GM10266 (cell line): ENCODE data around the gene HIP1R.
A peak's percentile ranks its signal among the peaks of the same experiment; 100 is the strongest.
"Not testable (repeated sequence)": the region's sequence is repeated elsewhere in the genome, so short reads cannot be mapped to it uniquely, and the experiment has no call there.

Source experiments
- DNase-seq: peaks from one replicate; pipeline ENCODE4 v3.0.0; 2012; ENCODE audit errors: extremely low spot score
- TF ChIP-seq, protein P1 (sequence below): IDR thresholded peaks from 2 replicates; pipeline ENCODE4 v1.5.1; 2012; ENCODE audit warnings: mild to moderate bottlenecking, low read depth; ENCODE audit not compliant: control insufficient read depth, insufficient read depth; ENCODE audit errors: missing control alignments

HIP1R gene

DNA sequence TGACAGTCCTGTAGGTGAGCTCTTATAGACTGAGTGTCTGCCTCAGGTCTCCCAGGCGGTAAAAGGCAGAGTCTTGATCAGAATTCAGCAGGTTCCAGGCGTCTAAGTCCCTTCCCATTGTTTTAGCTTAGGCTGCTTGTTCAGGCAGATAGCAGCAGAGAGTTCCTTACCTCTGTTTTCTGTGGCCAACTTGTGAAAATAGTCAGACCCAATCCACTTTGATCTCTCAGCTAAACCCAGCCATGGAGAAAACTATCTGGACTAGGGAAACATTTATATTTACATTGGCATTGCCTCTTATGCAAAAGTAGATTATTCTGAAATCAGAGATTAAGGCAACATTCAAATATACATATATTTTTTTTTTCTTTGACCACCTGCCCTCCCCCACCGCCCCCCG lies 39.5 kb upstream of the HIP1R start:
- TF ChIP-seq, protein P1, sequence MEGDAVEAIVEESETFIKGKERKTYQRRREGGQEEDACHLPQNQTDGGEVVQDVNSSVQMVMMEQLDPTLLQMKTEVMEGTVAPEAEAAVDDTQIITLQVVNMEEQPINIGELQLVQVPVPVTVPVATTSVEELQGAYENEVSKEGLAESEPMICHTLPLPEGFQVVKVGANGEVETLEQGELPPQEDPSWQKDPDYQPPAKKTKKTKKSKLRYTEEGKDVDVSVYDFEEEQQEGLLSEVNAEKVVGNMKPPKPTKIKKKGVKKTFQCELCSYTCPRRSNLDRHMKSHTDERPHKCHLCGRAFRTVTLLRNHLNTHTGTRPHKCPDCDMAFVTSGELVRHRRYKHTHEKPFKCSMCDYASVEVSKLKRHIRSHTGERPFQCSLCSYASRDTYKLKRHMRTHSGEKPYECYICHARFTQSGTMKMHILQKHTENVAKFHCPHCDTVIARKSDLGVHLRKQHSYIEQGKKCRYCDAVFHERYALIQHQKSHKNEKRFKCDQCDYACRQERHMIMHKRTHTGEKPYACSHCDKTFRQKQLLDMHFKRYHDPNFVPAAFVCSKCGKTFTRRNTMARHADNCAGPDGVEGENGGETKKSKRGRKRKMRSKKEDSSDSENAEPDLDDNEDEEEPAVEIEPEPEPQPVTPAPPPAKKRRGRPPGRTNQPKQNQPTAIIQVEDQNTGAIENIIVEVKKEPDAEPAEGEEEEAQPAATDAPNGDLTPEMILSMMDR = no peak
- no peak for DNase-seq

DNA sequence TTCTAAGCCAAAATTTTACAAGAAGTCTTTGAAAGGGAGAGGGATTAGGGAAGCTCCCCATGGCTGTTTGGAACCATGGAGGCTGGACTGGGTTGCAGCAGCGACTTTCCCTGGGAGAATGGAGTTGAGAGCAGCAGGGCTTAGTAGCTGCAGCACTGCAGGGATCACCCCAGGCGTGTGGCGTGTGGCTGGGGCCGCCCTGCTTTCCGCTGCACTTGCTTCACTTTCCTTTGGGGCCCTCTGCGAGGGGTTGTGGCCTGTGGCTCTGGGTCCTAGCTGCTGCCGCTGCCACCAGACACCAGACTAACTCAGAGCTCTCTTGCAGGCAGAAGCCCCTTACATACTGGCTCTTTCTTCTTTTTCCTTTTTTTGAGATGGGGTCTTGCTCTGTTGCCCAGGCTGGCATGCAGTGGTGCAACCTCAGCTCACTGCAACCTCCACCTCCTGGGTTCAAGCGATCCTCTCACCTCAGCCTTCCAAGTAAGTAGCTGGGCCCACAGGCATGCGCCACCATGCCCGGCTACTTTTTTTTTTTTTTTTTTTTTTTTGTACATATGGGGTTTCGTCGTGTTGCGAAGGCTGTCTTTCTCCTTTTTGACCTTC lies 35.5 kb upstream of the HIP1R start:
- DNase-seq = no peak
- TF ChIP-seq, protein P1 = no peak

DNA sequence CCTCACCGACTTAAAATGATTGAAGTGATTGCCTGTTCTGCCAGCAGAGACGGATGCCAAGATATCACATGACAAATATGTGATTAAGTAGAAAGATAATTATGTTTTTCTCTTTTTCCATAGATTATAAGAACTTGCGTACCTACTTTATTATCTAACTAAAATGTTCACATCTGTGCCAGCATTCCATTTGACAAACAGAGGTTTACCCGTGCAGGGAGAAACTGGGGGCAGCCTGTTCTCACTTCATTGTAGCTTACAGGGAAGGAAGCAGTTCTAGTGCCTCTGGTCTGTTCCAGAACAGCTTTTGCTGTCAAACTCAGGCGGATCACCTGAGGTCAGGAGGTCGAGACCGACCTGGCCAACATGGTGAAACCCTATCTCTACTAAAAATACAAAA lies 31.3 kb upstream of the HIP1R start:
- DNase-seq = no peak
- TF ChIP-seq, protein P1 = no peak

DNA sequence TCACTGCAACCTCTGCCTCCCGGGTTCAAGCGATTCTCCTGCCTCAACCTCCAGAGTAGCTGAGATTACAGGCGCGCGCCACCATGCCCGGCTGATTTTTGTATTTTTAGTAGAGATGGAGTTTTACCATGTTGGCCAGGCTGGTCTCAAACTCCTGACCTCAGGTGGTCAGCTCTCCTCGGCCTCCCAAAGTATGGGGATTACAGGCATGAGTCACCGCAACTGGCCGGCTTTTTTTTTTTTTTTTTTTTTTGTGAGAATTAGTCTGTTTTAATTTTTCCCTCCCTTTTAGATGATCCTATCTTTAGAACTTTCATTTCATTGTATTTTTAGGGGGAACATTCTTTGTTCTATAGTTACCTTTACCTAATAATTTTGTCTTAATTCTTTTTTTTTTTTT lies 30.3 kb upstream of the HIP1R start:
- not testable (repeated sequence) for DNase-seq

DNA sequence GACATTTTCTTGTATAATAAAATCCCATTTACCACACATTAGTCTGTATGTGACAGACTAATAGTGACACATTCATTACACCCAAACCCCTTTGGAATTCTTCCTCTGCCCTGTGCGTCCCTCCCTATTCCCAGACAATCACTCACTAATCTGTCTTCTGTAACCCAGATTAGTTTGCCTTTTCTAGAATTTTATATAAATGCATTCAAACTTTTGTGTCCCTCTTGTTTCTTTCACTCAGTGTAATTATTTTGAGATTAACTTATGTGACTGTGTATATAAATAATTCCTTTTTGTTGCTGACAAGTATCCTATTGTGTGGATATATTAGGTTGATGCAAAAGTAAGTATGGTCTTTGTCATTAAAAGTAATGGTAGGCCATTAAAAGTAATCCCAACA lies 27.6 kb upstream of the HIP1R start:
- TF ChIP-seq, protein P1 = no peak
- DNase-seq = no peak

DNA sequence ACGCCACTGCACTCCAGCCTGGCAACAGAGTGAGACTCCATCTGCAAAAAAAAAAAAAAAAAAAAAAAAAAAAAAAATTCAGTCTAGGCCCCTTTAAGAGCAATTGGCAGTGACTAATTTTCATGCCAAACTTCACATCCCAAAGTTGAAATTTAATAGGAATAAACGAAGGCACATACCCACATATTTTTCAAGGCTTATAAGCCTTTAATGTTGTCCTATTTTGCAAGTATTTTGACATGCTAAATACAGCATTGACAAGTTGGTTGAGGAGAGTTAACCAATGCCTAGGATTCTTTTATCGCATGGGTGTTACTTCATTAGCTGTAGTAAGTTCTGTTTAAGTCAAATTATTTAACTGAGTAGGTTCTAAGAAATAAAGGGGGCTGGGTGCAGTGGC lies 23.5 kb upstream of the HIP1R start:
- no peak for DNase-seq
- TF ChIP-seq, protein P1 = no peak

DNA sequence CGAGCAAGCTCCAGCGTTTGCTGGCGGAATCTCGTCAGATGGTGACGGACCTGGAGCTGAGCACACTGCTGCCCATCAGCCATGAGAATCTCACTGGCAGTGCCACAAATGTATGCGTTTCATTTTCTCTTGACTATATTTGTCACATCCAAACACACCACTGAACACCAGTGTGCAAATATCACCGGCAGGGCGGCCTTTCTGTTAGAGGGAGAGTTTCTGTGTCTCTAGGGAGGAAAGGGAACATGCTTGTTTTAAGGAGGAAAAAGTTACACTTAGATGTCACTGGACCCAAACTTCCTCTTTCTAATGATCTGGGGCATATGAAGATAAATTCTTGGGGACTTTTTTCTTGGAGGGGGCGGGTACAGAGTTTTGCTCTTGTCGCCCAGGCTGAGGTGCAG lies 21.9 kb upstream of the HIP1R start:
- DNase-seq = peak; percentile 42
- TF ChIP-seq, protein P1 = no peak

DNA sequence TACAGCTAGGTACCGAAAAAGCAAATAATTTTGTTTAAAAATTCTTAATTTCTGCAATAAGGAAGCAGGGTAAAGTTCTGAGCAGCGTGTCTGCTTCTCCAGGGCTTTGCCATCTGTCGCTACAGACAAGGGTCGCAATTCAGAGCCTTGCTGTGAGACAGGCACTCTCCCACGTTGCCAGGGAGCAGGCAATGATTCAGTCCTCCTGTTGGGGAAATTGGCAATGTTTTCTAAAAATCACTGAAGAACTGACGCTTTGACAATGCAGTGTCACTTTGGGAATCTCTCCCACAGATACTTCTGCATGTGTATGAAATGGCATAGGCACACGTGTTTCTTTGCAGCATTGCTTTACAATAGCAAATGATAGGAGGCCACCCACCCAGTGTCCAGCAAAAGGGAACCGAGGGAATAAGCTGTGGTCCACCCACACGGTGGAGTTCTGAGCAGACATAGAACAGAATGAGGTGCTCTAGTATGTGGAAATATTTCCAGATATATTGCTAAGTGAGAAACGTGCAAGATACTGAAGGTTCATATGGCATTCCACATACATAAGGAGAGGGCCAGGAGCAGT lies 16.0 kb upstream of the HIP1R start:
- TF ChIP-seq, protein P1 = no peak
- no peak for DNase-seq
